ENCODE data around the gene CCDC146. TPM values are rescaled to one million over a fixed set of nuclear protein-coding genes. Genes with fewer than 3 reads are reported as not detected.
A peak's percentile ranks its signal among the peaks of the same experiment; 100 is the strongest.

Gene CCDC146
- total and polyA plus RNA-seq, 10 of the 15 experiments (the other 5 are each of a cell fraction or from before 2014, with no cell fraction given), result 0.28 to 5.3 (median 1.3) TPM

DNA sequence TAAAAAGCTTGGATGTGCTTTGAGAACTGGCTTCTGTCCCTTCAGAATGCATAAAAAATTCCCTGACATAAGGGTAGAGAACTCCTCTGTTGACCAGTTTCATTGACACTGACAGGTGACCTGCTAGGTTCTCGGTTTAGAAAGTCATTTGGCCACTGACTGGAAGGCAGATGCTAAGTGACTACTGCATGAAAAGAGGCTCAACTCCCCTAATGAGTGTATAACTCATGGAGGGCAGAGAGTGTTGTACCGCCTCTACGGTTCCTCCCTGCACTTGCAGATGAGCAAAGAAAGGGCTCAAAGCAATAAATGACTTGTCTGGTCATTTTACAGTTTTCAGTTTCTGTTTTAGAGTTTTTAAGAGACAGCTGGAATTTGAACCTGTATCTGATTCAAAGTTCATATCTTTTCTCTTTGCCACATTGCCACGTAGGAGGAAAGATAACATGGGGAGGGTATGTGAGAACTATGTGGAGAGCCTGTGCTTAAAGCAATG lies 80.1 kb downstream of the CCDC146 start:
- BruUV-seq (replicated peaks), result no TSS peak
- peak overlapping the region; percentile 24; the same call in 1 of the 2 replicates for H3K9ac ChIP-seq (ENCODE audit: control insufficient read depth, insufficient read depth, low read length)
- intact Hi-C loops (cut with micrococcal nuclease; ENCODE audit: unreplicated experiment) (loop anchor here (2.0 to 5.0 kb wide), 3 partner anchors 20 to 128 kb away; no protein-coding TSS in a partner anchor), in situ Hi-C loops (cut with MboI) (no loop called here)
- ChIA-PET SMC1A (ENCODE audit: uncharacterized antibody, unreplicated experiment) (interaction anchor here (0.9 to 8.6 kb wide), 10 partner anchors 9 to 129 kb away, joined by 3 to 124 read pairs (median 4); partner anchors contain the start of gene CCDC146), POLR2A (interaction anchor here (0.6 to 2.1 kb wide), 3 partner anchors 9 to 52 kb away, joined by 3 to 6 read pairs (median 5); no protein-coding TSS in a partner anchor), RAD21 (ENCODE audit: unreplicated experiment) (interaction anchor here (0.7 to 6.4 kb wide), 3 partner anchors 10 to 44 kb away, joined by 3 to 72 read pairs (median 28); no protein-coding TSS in a partner anchor), CTCF (interaction anchor here (0.6 to 5.3 kb wide), 3 partner anchors 9 to 58 kb away, joined by 3 to 67 read pairs (median 3); no protein-coding TSS in a partner anchor)
- H3K4me3 ChIP-seq, result peak overlapping the region; percentile 26; the same call in 1 of the 2 replicates
- FAIRE-seq (peak; percentile 83), DNase-seq (ENCODE audit: low read depth, low spot score) (peak; percentile 83), ATAC-seq (peak; percentile 96)
- H3K4me1 ChIP-seq (ENCODE audit: control insufficient read depth, insufficient read depth, low read length), result peaks cover 40% of the 10 kb centered on the region
- no peaks in the 10 kb centered on the region for H3K36me3 ChIP-seq (ENCODE audit: control insufficient read depth in 2 of 2, insufficient read depth in 2 of 2, low read length in 1 of 2)
- H3K79me2 ChIP-seq (ENCODE audit: control insufficient read depth, insufficient read depth, low read length), result no peaks in the 10 kb centered on the region; the same call in 1 of the 2 replicates
- peak overlapping the region; percentile 76 for H3K4me2 ChIP-seq (ENCODE audit: control insufficient read depth, insufficient read depth)
- no peaks in the 10 kb centered on the region for H4K20me1 ChIP-seq (ENCODE audit: control insufficient read depth, insufficient read depth)
- peak overlapping the region; percentile 83 for H3K27ac ChIP-seq (ENCODE audit: control insufficient read depth, insufficient read depth)
- H2AFZ ChIP-seq (ENCODE audit: control insufficient read depth, low read depth, low read length), result peak overlapping the region; percentile 40; the same call in 1 of the 2 replicates
- H3K27me3 ChIP-seq (replicated peaks in 1 of 2; ENCODE audit: control insufficient read depth in 2 of 2, insufficient read depth in 2 of 2, low read length in 1 of 2), result no peaks in the 10 kb centered on the region
- 0% methylated on average over 4 of the region's 4 CpGs for WGBS (ENCODE audit: insufficient coverage, insufficient replicate concordance, low lambda C conversion rate, missing lambda C conversion rate)
- no peaks in the 10 kb centered on the region for H3K9me3 ChIP-seq (replicated peaks; ENCODE audit: control insufficient read depth, insufficient read depth, low read length)
- TF ChIP-seq RCOR1 (conservative IDR thresholded peaks at IDR 0.05; ENCODE audit: low read depth, low read length), result 0 out of 2 replicates have a peak, but pooled peaks have one; percentile 77
- peak; percentile 86 for TF ChIP-seq NFIC (IDR thresholded peaks at IDR 0.05; ENCODE audit: low read depth, low read length)
- no peak for TF ChIP-seq PBX3 (IDR thresholded peaks at IDR 0.05; ENCODE audit: insufficient replicate concordance, low read depth, low read length)
- TF ChIP-seq PKNOX1 (IDR thresholded peaks at IDR 0.05), result peak; percentile 59; the same call in 1 of the 2 replicates
- TF ChIP-seq HDAC6 (IDR thresholded peaks at IDR 0.05; ENCODE audit: unreplicated experiment), result no peak
- peak in 1 of 2 experiments; percentile 79; a peak in 2 of 4 replicates for TF ChIP-seq ETV6 (conservative IDR thresholded peaks at IDR 0.05 in 1 of 2, IDR thresholded peaks at IDR 0.05 in 1 of 2; ENCODE audit: borderline replicate concordance in 1 of 2, low read depth in 1 of 2)
- no peak for TF ChIP-seq FOXK2 (IDR thresholded peaks at IDR 0.05)
- no peak for TF ChIP-seq YBX1 (IDR thresholded peaks at IDR 0.05)
- peak; percentile 78 for TF ChIP-seq TCF12 (IDR thresholded peaks at IDR 0.05; ENCODE audit: low read depth, low read length)
- no peak; the same call in 1 of the 2 replicates for TF ChIP-seq MTA3 (IDR thresholded peaks at IDR 0.05; ENCODE audit: borderline replicate concordance, low read length)
- TF ChIP-seq ZNF217 (IDR thresholded peaks at IDR 0.05), result peak; percentile 68
- 0 out of 4 replicates have a peak, but pooled peaks have one; percentile 29 to 31 for TF ChIP-seq BHLHE40 (IDR thresholded peaks at IDR 0.05; ENCODE audit: borderline replicate concordance in 1 of 2, low read depth in 2 of 2, low read length in 1 of 2)
- TF ChIP-seq CUX1 (IDR thresholded peaks at IDR 0.05; ENCODE audit: insufficient replicate concordance, low read depth, low read length), result peak; percentile 48
- no peak for TF ChIP-seq ASH2L (IDR thresholded peaks at IDR 0.05; ENCODE audit: borderline replicate concordance, low read depth)

All from GM12878 (cell line).